ENCODE data around the gene ITGB3.

The ITGB3 gene

DNA sequence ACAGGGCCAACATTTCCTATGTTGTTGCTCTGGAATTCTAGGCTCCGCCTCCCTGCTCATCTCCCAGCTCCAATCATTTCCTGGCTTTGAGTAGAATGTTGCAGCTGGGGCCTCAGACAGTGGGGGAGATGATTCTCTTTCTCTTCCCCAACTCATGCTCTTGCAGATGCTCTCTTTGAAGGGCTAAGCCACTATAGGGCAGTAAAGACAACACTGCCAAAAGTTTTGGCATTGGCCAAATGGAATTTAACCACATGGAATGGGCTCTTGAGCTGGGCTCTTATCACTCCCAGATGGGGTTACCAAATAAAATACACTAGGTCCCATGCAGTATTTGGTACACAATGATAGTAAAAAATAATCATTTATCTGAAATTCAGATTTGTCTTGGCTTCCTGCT lies 50.6 kb downstream of the ITGB3 start:
- DNase-seq, result no peak

DNA sequence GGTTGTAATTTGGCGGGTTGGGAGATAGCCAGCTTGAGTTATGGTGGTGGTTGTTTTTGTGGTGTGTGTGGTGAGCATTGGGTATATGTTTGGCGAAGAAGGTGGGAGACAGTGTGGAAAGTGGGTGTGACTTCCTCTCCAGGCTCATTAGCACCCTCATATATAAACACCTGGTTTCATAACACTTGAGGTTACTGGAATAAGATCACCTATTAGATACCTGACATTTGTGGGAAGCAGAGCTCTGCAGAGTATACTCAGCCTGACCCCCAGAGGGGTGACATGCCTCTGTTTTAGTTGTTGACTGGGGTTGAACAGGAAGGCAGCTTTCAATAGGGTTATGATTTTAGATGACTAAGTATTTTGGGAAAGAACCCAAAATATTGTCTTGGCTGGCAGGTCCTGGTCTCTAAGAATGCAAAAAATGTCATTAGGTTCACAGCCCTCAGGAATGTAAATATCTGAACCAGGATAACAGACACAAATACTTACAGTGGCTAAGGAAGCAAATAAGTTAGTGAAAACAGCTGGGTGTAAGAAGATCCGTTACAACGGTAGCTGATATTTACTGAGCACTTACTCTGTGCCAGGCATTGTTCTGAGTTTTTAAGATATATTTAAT lies 51.8 kb downstream of the ITGB3 start:
- no peak for DNase-seq

- no peak for DNase-seq
Measured at GRCh38 chr17:47310186-47310733, 56.6 kb downstream of the ITGB3 start.

DNA sequence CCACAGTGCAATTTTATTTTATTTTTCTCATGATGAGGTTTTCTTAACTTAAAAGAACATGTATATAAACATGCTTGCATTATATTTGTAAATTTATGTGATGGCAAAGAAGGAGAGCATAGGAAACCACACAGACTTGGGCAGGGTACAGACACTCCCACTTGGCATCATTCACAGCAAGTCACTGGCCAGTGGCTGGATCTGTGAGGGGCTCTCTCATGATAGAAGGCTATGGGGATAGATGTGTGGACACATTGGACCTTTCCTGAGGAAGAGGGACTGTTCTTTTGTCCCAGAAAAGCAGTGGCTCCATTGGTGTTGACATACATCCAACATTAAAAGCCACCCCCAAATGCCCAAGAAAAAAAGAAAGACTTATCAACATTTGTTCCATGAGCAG lies 57.8 kb downstream of the ITGB3 start:
- no peak for DNase-seq

- DNase-seq, result peak; percentile 70 to 87
Measured at GRCh38 chr17:47315451-47316266, 62.0 kb downstream of the ITGB3 start.

DNA sequence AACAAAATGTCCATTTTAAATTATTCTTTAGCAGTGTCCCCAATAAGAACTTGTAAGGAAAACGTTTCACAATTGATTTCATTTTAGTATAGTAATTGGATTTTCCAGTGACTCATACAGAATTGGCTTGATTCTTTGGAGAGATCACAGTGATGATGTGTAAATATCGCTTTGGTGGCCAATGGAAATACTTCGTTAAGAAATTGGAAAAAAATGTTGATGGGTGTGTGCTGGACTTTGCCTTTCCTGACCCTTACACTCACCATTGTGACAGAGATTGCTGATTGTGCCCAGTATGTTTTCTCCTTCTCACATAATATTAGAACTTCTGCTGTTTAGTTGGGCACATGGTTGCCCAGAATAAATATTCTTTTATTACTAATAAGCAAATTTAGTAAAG lies 62.7 kb downstream of the ITGB3 start:
- DNase-seq, result no peak

DNA sequence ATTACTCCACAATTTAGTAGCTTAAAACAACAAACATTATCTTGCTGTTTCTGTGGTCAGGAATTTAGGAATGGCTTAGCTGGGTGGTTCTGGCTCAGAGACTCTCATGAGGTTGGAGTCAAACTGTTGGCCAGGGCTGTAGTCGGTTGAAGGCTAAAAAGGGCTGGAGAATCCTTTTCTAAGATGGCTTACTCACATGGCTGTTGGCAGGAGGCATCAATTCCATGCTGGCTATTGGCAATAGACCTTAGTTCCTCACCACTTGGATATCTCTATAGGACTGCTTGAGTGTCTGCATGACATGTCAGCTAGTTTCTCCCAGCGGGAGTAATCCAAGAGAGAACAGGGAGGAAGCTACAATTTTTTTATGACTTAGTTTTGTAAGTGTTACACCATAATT lies 63.5 kb downstream of the ITGB3 start:
- no peak for DNase-seq

GRCh38 chr17:47318197-47318918 lies 64.7 kb downstream of the ITGB3 start:
- DNase-seq, result peak in 1 of 2 experiments; percentile 33

- DNase-seq, result no peak
Measured at GRCh38 chr17:47320879-47321502, 67.4 kb downstream of the ITGB3 start.

DNA sequence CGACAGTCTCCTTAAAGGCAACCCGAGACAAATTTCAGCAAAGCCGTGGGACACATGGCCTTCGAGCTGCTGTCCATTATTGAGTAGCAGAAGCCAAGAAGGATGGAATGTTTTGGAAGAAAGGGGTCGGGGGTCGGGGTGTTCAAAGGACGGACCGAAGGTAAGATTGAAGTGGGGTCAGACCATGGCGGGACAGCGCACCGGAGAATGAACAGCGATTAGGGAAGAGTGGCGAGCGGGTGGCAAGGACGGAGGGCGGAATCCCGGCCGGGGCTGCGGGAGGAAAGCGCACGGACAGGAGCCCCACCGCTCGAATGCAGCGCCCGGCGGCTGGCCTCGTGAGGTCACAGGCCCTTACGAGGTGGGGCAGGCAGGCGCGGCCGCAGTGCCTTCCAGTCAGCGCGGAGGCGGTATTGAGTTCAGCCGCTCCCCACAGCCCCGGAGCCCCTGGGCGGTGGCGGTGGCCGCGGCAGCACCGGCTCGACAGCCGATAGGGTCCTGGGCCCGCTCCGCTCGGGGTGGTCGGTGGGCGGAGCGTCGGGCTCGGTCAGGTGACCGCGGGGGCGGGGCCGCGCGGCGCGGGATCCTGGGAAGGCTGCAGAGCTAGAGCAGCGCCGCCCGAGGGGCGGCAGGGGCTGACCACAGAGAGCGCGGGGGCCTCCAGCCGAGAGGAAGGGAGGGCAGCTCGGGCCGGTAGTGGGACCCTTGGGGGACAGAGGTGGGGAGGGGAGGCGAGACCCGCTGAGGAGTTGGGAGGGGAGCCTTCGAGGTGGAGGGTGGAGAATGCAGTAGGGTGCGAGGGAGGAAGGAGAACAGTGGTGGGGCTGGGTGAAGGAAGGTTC lies 70.0 kb downstream of the ITGB3 start, which contains the start of gene EFCAB13:
TSS of gene EFCAB13 (plus strand) at position 574 of the 842 bp plus-strand sequence. CDS start 4,399 bp downstream, outside the sequence.
- DNase-seq, result peak; percentile 71 to 98

GRCh38 chr17:47324224-47325020 lies 70.8 kb downstream of the ITGB3 start:
- peak; percentile 79 to 88 for DNase-seq

DNA sequence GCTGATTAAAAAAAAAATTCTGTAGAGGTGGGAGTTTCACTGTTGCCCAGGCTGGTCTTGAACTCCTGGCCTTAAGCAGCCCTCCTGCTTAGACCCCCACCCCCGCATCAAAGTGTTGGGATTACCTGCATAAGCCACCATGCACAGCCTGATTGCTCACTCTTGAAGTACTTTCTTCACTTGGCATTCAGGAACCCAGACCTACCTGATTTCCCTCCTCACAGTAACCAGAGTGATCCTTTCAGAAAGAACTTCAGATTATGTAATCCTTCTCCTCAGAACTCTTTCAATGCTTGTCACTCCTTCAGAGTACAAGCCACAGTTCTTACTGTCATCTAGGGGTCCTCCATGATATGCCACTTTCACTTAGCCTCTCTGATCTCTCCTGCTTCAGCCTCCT lies 71.5 kb downstream of the ITGB3 start:
- no peak for DNase-seq

DNA sequence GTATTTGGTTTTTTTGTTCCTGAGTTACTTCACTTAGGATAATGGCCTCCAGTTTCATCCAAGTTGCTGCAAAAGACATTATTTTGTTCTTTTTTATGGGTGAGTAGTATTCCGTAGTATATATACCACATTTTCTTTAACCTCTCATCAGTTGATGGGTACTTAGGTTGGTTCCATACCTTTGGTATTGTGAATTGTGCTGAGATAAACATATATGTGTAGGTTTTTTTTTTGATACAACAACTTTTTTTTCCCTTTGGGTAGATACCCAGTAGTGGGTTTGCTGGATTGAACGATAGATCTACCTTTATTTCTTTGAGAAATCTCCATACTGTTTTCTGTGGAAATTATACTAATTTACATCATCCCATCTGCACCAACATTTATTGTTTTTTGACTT lies 76.9 kb downstream of the ITGB3 start:
- DNase-seq, result no peak

- DNase-seq, result no peak
Measured at GRCh38 chr17:47332287-47332686, 78.7 kb downstream of the ITGB3 start.

DNA sequence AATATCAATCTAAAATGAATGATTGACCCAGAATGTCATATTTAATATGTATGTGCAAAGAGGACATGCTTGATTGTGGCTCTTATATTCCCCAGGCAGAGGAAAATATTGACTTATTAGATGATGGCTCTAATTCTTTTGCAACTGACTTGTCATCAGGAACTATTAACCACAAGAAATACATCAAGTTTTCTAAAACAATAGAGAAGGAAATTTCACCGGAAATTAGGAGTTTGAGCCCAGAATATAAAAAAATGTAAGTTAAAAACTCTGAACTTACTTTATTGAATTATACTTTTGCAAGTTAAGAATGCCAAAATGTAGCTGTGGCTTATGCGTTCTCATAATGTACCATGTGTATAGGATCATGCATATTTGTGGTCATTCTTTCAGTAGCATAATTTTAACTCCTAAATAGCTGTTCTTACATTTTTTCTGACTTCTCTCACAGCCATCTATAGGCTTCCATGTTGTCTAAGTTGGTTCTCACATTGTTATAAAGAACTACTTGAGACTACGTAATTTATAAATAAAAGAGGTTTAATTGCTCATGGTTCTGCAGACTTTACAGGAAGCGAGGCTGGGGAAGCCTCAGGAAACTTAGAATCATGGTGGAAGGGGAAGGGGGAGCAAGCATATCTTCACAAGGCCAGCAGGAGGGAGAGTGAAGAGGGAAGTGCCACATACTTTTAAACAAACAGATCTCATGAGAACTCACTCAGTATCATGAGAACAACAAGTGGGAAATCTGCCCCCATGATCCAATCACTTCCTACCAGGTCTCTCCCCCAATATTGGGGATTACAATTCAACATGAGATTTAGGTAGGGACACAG lies 81.7 kb downstream of the ITGB3 start:
- no peak for DNase-seq

GRCh38 chr17:47338026-47338425 lies 84.4 kb downstream of the ITGB3 start:
- DNase-seq, result no peak

GRCh38 chr17:47352848-47353247 lies 99.2 kb downstream of the ITGB3 start:
- DNase-seq, result peak in 1 of 2 experiments; percentile 14

- no peak for DNase-seq
Measured at GRCh38 chr17:47358652-47359051, 105.0 kb downstream of the ITGB3 start.
